GM18505 (cell line): ENCODE data around the gene GPAT3.
"Not testable (repeated sequence)": the region's sequence is repeated elsewhere in the genome, so short reads cannot be mapped to it uniquely, and the experiment has no call there.

Experiments
- ATAC-seq: cut with Tn5 transposase; IDR thresholded peaks from one replicate; pipeline ENCODE4 v1.9.1; 2021; ENCODE audit not compliant: unreplicated experiment
- POLR2A ChIP-seq: IDR thresholded peaks from 4 replicates; pipeline ENCODE4 v1.6.1; 2011; ENCODE audit warnings: borderline replicate concordance; ENCODE audit not compliant: insufficient read depth, insufficient read length; ENCODE audit errors: extremely low read depth

Gene GPAT3

DNA sequence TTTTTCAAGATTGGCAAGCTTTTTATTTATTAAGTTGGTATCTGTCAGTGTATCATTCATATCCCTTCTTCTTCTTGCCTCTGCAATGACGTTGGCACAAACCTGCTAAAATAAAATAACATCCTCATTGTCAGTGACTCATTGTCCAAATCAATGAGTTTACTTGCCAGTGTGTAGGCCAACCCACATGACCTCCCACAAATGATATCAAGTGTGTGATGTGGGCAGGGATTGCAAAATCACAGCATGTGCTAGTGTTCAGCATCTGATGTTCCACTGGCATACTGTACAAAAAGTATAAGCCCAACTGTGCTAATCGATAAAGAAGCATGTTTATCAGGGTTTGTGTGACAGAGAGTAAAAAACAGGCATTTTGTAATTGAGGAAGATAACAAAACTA is 25.5 kb downstream of the GPAT3 start:
- ATAC-seq: no peak
- no peak for TF ChIP-seq POLR2A

DNA sequence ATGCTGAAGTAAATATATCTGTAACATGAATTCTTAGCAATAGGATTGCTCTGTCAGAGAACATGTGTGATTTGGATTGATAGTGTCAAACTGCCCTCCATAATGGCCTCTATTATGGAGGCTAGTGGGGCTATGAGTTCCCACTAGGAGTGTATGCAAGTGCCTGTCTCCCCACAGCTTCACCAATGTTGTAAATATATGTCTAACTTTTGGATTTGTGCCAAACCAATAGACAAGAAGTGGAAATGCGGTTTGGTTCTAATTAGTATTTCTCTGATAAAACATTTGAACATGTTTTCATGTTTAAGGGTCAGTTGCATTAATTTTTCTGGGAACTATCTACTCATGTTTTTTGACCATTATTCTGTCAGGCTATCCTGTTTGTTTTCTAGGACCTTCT is 28.1 kb downstream of the GPAT3 start:
- no peak for TF ChIP-seq POLR2A
- no peak for ATAC-seq

DNA sequence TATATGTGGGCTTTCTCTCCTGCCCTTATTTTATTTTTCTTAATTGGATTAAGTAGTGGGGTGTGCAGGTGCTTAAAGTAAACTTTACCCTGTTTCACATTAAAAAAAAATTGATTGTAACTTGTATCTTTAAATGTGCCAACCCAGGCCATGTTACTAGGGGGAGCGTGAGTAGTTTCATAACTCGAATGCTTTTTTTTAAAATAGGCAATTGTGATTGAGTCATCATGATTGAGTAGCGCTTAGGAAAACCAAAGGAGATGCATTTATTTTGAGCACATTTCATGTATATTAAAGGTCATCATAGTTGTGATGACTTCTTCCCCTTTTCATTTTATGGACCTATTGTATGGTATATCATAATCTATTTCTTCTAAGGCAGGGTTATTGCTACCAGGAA is 32.2 kb downstream of the GPAT3 start:
- no peak for TF ChIP-seq POLR2A
- ATAC-seq: no peak

DNA sequence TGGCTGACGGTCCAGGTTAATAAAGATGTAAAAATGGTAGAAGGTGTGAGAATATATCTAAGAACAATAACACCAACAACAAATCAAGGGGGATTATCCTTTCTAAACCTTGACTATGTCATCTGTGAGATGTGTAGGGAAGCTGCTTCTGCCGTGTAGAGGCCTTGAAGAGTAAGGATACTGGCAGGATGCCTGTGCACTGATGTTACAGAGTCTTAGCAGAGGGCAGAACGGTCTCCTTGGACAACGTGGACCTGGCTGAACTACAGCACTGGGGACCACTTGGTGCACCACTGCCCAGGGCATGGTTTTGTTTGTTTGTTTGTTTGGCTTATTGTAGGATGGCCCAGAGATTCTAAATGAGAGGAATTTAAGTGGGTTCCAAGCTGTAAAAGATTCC is 33.5 kb downstream of the GPAT3 start:
- TF ChIP-seq POLR2A: no peak
- no peak for ATAC-seq

DNA sequence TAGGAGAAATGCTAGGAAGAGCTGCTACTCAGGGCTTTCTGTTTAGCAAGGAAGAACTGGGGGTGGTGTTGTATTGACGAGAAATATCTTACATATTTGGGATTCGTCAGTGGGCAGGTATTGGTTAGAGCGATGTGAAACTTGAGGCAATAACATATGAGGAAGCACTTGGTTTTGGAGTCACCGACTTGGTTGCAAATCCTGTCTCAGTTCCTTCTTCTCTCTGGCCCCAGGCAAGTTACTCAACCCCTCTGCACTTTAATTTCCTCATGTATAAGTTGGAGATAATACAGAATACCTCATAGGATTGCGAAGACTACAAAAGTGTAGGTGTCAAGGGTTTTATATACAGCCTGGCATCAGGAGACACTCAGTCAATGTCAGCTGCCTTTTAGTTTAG is 34.1 kb downstream of the GPAT3 start:
- TF ChIP-seq POLR2A: no peak

DNA sequence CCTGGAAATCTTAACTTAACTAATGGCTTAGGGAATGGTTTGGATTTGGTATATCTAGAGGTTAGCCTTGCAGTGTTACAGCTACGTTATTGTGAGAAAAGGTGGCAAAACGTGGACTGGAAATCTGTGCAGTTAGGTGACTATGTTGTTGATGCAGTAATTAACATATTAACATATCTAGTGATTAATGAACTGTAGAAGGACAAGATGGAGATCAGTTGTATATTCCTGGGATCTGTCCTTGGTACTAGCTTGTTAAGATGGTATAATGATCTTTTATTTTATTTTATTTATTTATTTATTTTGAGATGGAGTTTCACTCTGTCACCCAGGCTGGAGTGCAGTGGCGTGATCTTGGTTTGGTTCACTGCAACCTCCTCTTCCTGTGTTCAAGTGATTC is 36.9 kb downstream of the GPAT3 start:
- ATAC-seq: no peak
- TF ChIP-seq POLR2A: no peak

More for the DNA sequence above, 34.1 kb downstream of the GPAT3 start:
- ATAC-seq: peak; percentile 97

DNA sequence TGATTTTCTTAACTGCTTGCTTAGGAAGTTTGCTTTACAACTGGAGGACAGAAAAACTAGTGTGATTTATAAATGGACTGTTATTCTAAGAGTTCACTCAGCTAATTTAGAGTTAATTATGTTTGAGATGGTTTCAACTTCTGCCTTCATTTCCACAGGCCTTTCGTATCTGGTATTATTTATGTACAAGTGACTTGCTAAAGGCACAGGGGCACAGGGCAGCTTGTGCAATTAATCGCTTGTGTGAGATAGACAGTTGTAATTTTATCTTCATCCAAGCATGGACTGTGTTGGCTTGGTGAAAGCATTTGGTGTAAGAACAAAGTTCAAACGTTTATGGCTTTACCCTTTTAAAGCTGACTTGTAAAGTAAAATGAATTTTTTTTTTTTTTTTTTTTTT is 38.3 kb downstream of the GPAT3 start:
- TF ChIP-seq POLR2A: no peak
- ATAC-seq: no peak

DNA sequence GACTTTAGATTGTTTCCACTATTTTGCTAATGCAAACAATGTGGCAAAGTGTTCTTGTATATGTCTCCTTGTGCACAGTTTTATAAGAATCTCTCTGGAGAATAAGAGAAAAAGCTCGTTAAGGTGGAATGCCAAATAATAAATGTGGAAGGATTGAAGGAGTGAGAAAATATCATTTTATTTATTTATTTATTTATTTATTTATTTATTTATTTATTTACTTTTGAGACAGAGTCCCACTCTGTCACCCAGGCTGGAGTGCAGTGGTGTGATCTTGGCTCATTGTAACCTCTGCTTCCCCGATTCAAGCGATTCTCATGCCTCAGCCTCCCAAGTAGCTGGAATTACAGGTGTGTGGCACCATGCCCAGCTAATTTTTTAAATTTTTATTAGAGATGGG is 40.3 kb downstream of the GPAT3 start:
- ATAC-seq: not testable (repeated sequence)

DNA sequence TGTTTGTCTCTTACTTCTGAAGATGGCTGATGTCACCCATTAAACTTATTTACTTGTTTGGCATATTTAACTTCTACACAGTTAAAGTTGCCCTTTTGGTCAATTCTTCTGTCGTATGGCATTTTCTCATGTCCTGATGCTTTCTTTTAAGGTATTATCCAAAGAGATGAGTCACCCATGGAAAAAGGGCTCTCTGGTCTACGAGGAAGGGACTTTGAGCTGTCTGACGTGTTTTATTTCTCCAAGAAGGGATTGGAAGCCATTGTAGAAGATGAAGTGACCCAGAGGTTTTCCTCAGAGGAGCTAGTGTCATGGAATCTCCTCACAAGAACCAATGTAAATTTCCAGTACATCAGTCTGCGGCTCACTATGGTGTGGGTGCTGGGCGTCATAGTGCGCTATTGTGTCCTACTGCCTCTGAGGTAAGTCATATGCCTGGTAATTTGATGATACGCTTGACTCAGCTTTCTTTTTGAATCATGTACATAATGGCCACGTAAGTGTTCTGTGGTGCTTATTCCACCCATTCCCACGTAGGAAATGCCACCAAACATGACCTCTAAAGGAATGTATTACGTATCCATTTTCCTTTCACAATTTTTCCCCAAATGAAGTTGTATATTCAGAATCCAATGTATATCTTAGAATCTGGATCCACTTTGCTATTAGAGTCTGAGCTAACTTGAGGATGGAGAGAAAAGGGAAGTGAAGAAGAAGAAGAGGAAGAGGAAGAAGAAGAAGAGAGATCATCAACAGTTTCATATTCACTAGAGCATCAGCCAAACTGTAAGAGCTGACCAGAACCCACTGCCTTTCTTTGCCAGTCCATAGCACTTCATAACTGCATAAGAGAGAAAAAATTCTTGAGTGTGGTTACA is 45.7 kb downstream of the GPAT3 start:
- no peak for TF ChIP-seq POLR2A
- ATAC-seq: peak; percentile 81

DNA sequence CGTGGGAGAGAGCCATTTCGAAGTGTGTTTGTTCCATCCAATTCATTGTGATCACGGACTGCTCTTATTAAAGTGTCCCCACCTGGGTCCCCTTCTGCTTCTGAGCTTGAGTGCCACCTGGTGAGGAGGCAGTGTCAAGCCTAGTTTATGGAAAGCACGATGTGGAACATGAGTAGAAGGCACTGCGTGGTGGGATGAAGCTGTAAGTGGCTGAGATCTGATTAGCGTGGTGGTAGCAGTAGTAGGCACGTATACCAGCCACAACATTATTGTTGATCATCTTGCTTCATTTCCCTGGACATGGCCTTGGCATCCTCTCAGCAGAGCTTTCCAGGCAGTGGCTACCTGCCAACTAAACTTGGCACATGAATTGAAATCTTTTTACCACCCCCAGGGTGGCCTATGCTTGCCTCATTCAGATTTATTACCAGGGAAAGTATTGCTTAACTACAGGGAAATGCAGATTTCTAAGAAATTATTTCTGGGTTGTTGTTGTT is 46.4 kb downstream of the GPAT3 start:
- ATAC-seq: no peak
- TF ChIP-seq POLR2A: no peak

DNA sequence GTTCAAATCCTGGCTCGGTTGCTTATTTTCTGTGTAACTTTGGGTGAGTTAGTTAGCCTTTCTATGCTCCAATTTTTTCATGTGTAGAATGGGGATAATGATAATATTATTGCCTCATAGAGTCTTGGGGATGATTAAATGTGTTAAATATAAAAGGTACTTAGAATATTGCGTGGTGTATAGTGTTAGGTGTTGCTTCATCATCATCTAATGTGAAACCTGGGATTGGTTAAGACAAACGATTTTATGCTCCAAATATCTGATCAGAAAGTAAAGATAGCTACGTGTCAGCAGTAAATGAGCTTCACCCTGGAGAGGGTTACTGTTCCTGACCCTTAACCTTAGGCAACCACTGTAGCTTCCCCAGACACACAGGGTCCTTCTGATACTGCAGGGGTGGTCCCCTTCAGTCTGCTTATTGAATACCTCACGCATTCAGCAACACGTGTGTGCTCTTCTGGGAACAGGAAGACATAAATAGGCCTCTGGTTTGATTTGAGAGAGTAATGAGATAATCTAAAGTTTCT is 50.1 kb downstream of the GPAT3 start:
- TF ChIP-seq POLR2A: no peak

DNA sequence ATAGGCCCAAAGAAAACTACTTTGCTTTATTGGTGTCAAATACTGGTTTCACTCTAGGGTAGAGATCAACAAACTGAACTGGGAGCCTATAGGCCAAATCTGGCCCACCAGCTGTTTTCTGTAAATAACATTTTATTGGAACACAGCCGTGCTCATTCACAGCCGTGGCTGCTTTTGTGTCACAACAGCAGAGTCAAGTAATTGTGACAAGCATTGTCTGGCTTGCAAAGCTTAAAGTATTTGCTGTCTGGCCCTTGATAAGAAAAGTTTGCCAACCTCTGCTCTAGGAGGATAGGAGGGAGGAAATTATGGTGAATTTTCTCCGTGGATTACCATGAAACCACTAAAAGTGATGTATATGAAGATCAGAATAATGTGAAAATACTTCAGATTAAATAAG is 53.4 kb downstream of the GPAT3 start:
- TF ChIP-seq POLR2A: no peak
- no peak for ATAC-seq

More for the DNA sequence above, 50.1 kb downstream of the GPAT3 start:
- no peak for ATAC-seq

DNA sequence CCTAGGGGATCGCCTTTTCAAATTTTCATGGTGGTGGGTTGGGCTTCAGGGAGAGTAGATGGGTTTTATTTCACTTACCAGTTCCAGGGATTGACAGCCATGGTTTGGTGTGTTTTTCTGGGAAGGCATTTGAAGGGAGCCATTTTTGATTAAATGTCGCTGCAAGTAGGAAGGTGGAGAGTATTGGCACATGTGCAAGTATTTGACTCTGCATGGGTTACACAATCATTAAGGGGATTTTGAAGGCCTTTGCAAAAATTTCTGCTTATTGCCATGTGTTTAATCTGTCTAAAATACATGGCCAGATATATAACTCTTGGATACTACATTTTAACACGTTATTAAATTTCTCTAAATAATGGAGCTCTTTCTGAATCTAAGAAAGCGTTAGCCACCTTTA is 55.1 kb downstream of the GPAT3 start:
- no peak for TF ChIP-seq POLR2A
- no peak for ATAC-seq

DNA sequence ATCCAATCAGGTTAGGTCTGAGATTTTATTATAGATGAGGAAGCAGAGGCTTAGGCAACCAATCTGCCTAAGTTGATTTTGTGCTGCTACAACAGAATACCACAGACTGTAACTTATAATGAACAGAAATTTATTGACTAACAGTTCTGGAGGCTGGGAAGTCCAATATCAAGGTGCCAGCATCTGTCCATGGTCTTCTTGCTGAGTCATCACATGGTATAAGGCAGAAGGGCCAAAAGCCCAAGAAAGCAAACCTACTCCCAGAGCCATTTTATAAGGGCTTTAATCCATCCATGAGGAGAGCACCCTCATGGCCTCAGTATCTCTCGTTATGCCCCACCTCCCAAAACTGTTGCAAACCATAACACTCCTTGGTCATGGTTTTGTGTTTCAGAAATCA is 55.8 kb downstream of the GPAT3 start:
- ATAC-seq: no peak
- no peak for TF ChIP-seq POLR2A
